Breast epithelium (tissue), 3 donors: ENCODE measurements around the gene SLC6A17.

Experiments used
- POLR2A ChIP-seq: fragments of 450-650 bp; IDR thresholded peaks from one replicate; pipeline ENCODE4 v1.6.1; 2016; ENCODE audit warnings: antibody characterized with exemption, mild to moderate bottlenecking, moderate library complexity
- POLR2AphosphoS5 ChIP-seq, 3 donors: sonication (generic); formaldehyde crosslinking; IDR thresholded peaks; one replicate each; pipeline ENCODE4 v1.6.1; 2017; ENCODE audit warnings: antibody characterized with exemption in 3 of 3
- TF ChIP-seq, protein P1 (sequence below), 3 donors: fragments of 450-650 bp; IDR thresholded peaks; one replicate each; pipeline ENCODE4 v1.5.1; 2016 to 2017; ENCODE audit warnings: antibody characterized with exemption in 3 of 3, mild to moderate bottlenecking in 3 of 3, moderate library complexity in 3 of 3

DNA sequence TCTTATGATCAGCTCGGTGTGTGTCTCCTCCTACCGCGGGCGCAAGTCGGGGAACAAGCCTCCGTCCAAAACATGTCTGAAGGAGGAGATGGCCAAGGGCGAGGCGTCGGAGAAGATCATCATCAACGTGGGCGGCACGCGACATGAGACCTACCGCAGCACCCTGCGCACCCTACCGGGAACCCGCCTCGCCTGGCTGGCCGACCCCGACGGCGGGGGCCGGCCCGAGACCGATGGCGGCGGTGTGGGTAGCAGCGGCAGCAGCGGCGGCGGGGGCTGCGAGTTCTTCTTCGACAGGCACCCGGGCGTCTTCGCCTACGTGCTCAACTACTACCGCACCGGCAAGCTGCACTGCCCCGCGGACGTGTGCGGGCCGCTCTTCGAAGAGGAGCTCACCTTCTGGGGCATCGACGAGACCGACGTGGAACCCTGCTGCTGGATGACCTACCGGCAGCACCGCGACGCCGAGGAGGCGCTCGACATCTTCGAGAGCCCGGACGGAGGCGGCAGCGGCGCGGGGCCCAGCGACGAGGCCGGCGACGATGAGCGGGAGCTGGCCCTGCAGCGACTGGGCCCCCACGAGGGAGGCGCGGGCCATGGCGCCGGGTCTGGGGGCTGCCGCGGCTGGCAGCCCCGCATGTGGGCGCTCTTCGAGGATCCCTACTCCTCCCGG, 61.3 kb downstream of the SLC6A17 start:
- TF ChIP-seq, protein P1, sequence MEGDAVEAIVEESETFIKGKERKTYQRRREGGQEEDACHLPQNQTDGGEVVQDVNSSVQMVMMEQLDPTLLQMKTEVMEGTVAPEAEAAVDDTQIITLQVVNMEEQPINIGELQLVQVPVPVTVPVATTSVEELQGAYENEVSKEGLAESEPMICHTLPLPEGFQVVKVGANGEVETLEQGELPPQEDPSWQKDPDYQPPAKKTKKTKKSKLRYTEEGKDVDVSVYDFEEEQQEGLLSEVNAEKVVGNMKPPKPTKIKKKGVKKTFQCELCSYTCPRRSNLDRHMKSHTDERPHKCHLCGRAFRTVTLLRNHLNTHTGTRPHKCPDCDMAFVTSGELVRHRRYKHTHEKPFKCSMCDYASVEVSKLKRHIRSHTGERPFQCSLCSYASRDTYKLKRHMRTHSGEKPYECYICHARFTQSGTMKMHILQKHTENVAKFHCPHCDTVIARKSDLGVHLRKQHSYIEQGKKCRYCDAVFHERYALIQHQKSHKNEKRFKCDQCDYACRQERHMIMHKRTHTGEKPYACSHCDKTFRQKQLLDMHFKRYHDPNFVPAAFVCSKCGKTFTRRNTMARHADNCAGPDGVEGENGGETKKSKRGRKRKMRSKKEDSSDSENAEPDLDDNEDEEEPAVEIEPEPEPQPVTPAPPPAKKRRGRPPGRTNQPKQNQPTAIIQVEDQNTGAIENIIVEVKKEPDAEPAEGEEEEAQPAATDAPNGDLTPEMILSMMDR (IDR thresholded peaks at IDR 0.05), result no peak
- TF ChIP-seq POLR2A (no peak), POLR2AphosphoS5 (IDR thresholded peaks at IDR 0.05) (no peak)
